Heart right ventricle (tissue), 16 donors: Measurements from ENCODE around the gene SLC37A3. TPM values are rescaled to one million over a fixed set of nuclear protein-coding genes. Genes with fewer than 3 reads are reported as not detected.
A peak's percentile ranks its signal among the peaks of the same experiment; 100 is the strongest.

Source experiments
- ATAC-seq, 8 donors: fragments of 200-7000 bp; cut with Tn5 transposase; one replicate each; pipeline ENCODE4 v1.9.1; 2020; ENCODE audit warnings: mild to moderate bottlenecking in 8 of 8, moderate library complexity in 8 of 8, moderate number of reproducible peaks in 1 of 8
- DNase-seq, 2 donors: peaks; one replicate each; pipeline ENCODE4 v3.0.0-alpha.2; 2020
- H3K27ac ChIP-seq, 10 donors: fragments of 200-600 bp; sonication (generic) in 2 of 10; one replicate each; pipeline versions ENCODE4 v1.5.0 to v1.8.0; 2020 to 2022; ENCODE audit warnings: mild to moderate bottlenecking in 3 of 10
- H3K27me3 ChIP-seq, 7 donors: fragments of 200-600 bp; one replicate each; pipeline ENCODE4 v1.8.0; 2021 to 2022; ENCODE audit warnings: mild to moderate bottlenecking in 2 of 7
- H3K36me3 ChIP-seq, 9 donors: fragments of 200-600 bp; sonication (generic) in 1 of 9; one replicate each; pipeline versions ENCODE4 v1.5.0 to v1.8.0; 2020 to 2022; ENCODE audit warnings: mild to moderate bottlenecking in 2 of 9
- H3K4me1 ChIP-seq, 9 donors: fragments of 200-600 bp; sonication (generic) in 1 of 9; one replicate each; pipeline versions ENCODE4 v1.5.0 to v1.8.0; 2020 to 2022; ENCODE audit warnings: mild to moderate bottlenecking in 4 of 9
- H3K4me3 ChIP-seq, 10 donors: fragments of 200-600 bp; sonication (generic) in 2 of 10; one replicate each; pipeline versions ENCODE4 v1.5.0 to v1.8.0; 2020 to 2022; ENCODE audit warnings: mild to moderate bottlenecking in 7 of 10, moderate library complexity in 2 of 10
- H3K9me3 ChIP-seq, 11 donors: fragments of 200-600 bp in 10 of 11; sonication (generic) in 2 of 11; one replicate each; pipeline versions ENCODE4 v1.5.0 to v1.8.0; 2013 to 2022; ENCODE audit warnings: mild to moderate bottlenecking in 2 of 11, control low read depth in 1 of 11, moderate library complexity in 1 of 11
- WGBS, 2 donors: extraction: QIAGEN DNeasy Blood & Tissue Kit; methylation state at CpG; one replicate each; pipeline ENCODE4 v1.1.7; 2013; ENCODE audit warnings: inconsistent platforms in 1 of 2; 5-methylcytosine and 5-hydroxymethylcytosine counted together
- intact Hi-C, 10 donors: fragments of 100-400 bp; cut with DNase I; formaldehyde crosslinking; loops; one replicate each; pipeline versions ENCODE4 v1.11.1 to v1.14.2; 2022
- polyA plus RNA-seq, 2 donors: library from polyadenylated mRNA; stranded (reverse); fragments of 200-250 nt; gene quantifications; one replicate each; pipeline ENCODE4 v1.2.3, GENCODE V29; 2013
- total RNA-seq, 10 donors: library from RNA; stranded (reverse); fragmentation: NEBNext Ultra II Directional in 3 of 10; extraction: Animal tissue kit (Norgen Biotek cat#: 25700) in 3 of 10; gene quantifications; one replicate each; pipeline versions ENCODE4 v1.2.1 to v1.2.4, GENCODE V29; 2021 to 2023
- TF ChIP-seq, protein P1 (sequence below), 9 donors: fragments of 200-600 bp; sonication (generic) in 2 of 9; IDR thresholded peaks; one replicate each; pipeline versions ENCODE4 v1.5.0 to v1.8.0; 2021 to 2022; ENCODE audit warnings: antibody characterized with exemption in 9 of 9, mild to moderate bottlenecking in 5 of 9, moderate library complexity in 1 of 9
- donor health status: Arrhythmogenic right ventricular cardiomyopathy.
- donor health status: ischemic (EF 13 %, LVEDD 7.1; RV severe dilation, severe dysfunction).
- donor health status: healthy with polysubstance abuse.
- donor health status: DM: no; HTN: yes; CAD: no.
- donor health status: DM: no; HTN: no; CAD: no.
- donor health status: ischemic (EF 25% LVEDD 6.9; RV normal size, moderate dysfunction).
- donor health status: ischemic (EF 25% LVEDD 5.7; RV mildly dilated, moderate dysfunction).
- donor health status: healthy.
- donor health status: DM: yes; HTN: yes; CAD: no.
- donor health status: Ischemic cardiomyopathy.
- donor health status: ischemic (EF 35%, LVEDD 5.7; RV mildly dilated, moderate dysfunction).
- donor health status: nonischemic (EF 11% LVEDD 7.7; RV severe dilation, severe dysfunction).
- donor health status: DM: yes; HTN: yes; CAD: no.
- donor health status: PGD.
- donor health status: ischemic (EF 29% LVEDD 5.4; RV normal size, mild dysfunction).
- donor health status: nonischemic (EF 23%, LVEDD 6.1; RV moderate dilation, normal function).

The SLC37A3 gene
- total and polyA plus RNA-seq, 12 donors: 5.2 to 16.6 (median 10.1) TPM

DNA sequence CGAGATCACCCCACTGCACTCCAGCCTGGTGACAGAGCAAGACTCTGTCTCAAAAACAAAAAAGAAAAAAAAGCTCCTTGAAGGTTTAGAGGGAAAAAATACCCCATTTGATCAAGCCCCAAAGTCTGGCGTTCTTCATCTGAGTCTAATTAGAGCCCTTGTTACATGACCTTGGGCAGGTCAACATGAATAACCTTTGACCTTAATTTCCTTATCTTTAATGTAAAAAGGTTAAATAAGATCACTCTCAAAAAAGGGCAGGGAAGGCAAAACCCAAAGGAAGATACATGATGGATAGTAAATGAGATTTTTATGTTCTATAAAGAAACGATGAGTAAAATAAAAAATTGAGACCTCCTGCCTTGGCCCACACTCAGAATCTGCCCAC is 40.3 kb downstream of the SLC37A3 start:
- DNase-seq (no peak), ATAC-seq (no peak)
- no peaks in the 10 kb centered on the region for H3K27me3 ChIP-seq
- no peaks in the 10 kb centered on the region for H3K9me3 ChIP-seq
- WGBS, 2 donors: 93 to 95% methylated on average over 3 of the region's 3 CpGs
- peaks cover 0 to 15% (median 0%) of the 10 kb centered on the region in 9 donors for H3K4me1 ChIP-seq
- H3K4me3 ChIP-seq: no peak overlapping the region
- intact Hi-C loops: no loop called here
- TF ChIP-seq, protein P1, sequence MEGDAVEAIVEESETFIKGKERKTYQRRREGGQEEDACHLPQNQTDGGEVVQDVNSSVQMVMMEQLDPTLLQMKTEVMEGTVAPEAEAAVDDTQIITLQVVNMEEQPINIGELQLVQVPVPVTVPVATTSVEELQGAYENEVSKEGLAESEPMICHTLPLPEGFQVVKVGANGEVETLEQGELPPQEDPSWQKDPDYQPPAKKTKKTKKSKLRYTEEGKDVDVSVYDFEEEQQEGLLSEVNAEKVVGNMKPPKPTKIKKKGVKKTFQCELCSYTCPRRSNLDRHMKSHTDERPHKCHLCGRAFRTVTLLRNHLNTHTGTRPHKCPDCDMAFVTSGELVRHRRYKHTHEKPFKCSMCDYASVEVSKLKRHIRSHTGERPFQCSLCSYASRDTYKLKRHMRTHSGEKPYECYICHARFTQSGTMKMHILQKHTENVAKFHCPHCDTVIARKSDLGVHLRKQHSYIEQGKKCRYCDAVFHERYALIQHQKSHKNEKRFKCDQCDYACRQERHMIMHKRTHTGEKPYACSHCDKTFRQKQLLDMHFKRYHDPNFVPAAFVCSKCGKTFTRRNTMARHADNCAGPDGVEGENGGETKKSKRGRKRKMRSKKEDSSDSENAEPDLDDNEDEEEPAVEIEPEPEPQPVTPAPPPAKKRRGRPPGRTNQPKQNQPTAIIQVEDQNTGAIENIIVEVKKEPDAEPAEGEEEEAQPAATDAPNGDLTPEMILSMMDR (IDR thresholded peaks at IDR 0.05): no peak
- H3K36me3 ChIP-seq: peaks cover 0 to 76% (median 14%) of the 10 kb centered on the region in 9 donors
- peak overlapping the region in 1 of 10 donors; percentile 47 for H3K27ac ChIP-seq

DNA sequence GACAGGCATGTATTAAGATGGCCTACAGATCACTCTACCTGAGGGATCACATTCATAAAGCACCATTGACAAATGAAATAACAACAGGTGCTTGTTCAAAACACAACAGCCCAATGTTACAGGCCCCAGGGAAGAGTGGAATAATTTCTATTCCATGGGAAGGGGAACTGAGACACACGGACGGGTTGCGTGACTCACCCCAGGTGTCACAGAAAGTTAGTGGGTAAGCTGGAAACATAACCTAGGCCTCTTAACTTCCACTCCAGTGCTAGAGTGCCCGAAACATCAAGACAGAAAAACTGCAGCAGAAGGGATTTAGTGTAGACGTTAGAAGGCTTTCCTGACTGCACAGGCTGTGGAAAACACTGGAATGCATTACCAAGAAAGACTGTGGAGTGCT is 48.3 kb downstream of the SLC37A3 start:
- TF ChIP-seq, protein P1 (IDR thresholded peaks at IDR 0.05): no peak
- peak overlapping the region in 2 of 10 donors; percentile 32 to 77 for H3K27ac ChIP-seq
- ATAC-seq: no peak
- 89 to 92% methylated on average over 5 of the region's 5 CpGs for WGBS, 2 donors
- peaks cover 0 to 19% (median 13%) of the 10 kb centered on the region in 9 donors for H3K4me1 ChIP-seq
- no peak for DNase-seq
- H3K4me3 ChIP-seq: no peak overlapping the region
- no peaks in the 10 kb centered on the region for H3K9me3 ChIP-seq
- no peaks in the 10 kb centered on the region for H3K27me3 ChIP-seq
- intact Hi-C loops: no loop called here
- H3K36me3 ChIP-seq: peaks cover 0 to 91% (median 21%) of the 10 kb centered on the region in 9 donors

DNA sequence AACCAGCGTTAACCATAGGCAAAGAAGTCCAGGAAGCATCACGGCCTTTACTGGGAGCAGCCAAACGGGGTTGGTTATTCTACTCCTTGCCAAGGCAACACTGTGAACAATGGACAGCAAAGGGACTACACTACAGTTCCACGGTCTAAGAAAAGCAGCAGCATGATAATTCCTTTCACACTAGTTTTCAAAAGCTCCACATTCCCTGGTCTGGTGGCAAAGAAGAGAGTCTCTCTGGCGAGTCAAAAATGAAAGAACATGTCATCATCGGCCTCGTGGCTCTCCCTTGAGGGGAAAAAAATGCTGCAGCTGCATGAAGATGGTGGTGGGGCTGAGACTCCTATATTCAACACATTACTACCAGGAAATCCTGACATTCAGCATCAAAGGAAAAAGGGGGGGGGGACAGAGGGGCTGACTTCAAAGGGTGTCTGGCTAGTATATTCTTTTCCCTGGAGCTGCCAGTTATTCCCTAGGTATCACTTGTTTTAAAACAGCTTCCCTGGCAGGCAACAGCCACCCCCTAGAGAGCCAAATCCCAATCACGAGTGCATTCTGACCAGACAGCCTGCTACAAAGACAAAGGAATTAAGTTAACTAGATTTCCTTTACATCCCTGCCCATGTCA is 49.1 kb downstream of the SLC37A3 start:
- WGBS, 2 donors: 42 to 54% methylated on average over 8 of the region's 8 CpGs
- Histone ChIP-seq H3K9me3 (no peaks in the 10 kb centered on the region), H3K36me3 (peaks cover 0 to 91% (median 15%) of the 10 kb centered on the region in 9 donors), H3K4me3 (peak overlapping the region in 2 of 10 donors; percentile 6 to 10), H3K4me1 (peaks cover 0 to 19% (median 13%) of the 10 kb centered on the region in 9 donors), H3K27ac (peak overlapping the region in 7 of 10 donors; percentile 8 to 77 (median 40)), H3K27me3 (no peaks in the 10 kb centered on the region)
- intact Hi-C loops: no loop called here
- TF ChIP-seq, protein P1 (IDR thresholded peaks at IDR 0.05): no peak
- ATAC-seq: peak; percentile 50 to 71 (median 64)
- DNase-seq: no peak

DNA sequence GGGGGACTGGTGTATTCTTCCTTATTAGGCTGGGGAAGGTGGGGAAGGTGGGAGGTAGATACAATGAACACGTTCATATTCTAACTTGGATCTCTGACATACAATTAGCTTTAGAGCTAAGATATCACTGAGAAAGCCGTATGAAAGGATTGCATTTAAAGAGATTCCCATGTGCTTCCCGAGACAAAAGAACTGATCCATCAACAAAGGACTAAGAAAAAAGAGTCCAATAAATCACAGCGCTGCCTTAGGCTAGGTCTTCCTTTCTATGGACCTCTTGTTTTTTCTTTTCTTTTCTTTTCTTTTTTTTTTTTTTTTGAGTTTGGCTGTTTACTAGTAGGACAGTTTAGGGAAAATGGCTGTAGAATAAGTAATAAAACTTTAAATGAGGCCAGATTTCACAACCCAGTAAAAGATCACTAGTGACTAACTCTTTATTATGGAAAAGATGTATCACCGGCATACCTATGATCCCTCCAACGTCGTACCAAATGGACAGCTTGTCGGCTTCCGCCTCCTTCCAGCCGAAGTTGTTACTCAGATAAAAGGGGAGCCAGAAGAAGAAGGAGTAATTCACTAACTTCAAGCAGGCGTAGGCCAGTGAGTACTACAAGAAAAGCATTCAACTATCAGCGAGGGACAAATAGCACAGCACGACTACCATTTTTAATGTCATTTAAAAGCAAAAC is 50.0 kb downstream of the SLC37A3 start:
- ATAC-seq (no peak), DNase-seq (no peak)
- H3K36me3 ChIP-seq: peaks cover 0 to 91% (median 15%) of the 10 kb centered on the region in 9 donors
- peaks cover 0 to 19% (median 13%) of the 10 kb centered on the region in 9 donors for H3K4me1 ChIP-seq
- TF ChIP-seq, protein P1 (IDR thresholded peaks at IDR 0.05): no peak
- peak overlapping the region in 6 of 10 donors; percentile 16 to 77 (median 50) for H3K27ac ChIP-seq
- no peaks in the 10 kb centered on the region for H3K27me3 ChIP-seq
- no peak overlapping the region for H3K4me3 ChIP-seq
- H3K9me3 ChIP-seq: no peaks in the 10 kb centered on the region
- WGBS, 2 donors: 90 to 91% methylated on average over 13 of the region's 13 CpGs
- intact Hi-C loops: no loop called here
